ENCODE measurements around the gene PPP1R3A.
"Not testable (repeated sequence)": the region's sequence is repeated elsewhere in the genome, so short reads cannot be mapped to it uniquely, and the experiment has no call there.

PPP1R3A gene, protein sequence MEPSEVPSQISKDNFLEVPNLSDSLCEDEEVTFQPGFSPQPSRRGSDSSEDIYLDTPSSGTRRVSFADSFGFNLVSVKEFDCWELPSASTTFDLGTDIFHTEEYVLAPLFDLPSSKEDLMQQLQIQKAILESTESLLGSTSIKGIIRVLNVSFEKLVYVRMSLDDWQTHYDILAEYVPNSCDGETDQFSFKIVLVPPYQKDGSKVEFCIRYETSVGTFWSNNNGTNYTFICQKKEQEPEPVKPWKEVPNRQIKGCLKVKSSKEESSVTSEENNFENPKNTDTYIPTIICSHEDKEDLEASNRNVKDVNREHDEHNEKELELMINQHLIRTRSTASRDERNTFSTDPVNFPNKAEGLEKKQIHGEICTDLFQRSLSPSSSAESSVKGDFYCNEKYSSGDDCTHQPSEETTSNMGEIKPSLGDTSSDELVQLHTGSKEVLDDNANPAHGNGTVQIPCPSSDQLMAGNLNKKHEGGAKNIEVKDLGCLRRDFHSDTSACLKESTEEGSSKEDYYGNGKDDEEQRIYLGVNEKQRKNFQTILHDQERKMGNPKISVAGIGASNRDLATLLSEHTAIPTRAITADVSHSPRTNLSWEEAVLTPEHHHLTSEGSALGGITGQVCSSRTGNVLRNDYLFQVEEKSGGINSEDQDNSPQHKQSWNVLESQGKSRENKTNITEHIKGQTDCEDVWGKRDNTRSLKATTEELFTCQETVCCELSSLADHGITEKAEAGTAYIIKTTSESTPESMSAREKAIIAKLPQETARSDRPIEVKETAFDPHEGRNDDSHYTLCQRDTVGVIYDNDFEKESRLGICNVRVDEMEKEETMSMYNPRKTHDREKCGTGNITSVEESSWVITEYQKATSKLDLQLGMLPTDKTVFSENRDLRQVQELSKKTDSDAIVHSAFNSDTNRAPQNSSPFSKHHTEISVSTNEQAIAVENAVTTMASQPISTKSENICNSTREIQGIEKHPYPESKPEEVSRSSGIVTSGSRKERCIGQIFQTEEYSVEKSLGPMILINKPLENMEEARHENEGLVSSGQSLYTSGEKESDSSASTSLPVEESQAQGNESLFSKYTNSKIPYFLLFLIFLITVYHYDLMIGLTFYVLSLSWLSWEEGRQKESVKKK

DNA sequence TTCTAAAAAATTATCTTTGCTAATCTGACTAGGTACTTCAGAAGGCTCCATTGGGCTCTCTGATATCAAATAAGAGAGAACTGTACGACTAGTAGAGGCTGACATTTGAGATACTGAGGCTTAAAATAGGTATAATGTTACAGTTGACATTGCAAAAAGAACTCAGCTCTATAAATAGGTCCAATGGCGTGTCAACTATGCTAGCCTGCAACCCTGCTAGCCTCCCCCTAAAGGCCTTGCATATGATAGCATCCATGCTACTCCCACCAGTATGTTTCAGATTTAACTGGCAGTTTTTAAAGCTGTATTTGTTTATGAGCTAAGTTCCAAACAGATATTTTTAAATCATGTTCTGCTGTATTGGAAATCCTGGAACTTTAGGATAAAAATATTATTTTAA, at the start of gene PPP1R3A:
Gene PPP1R3A, minus strand, starts transcription at position 64 of the 400 bp plus-strand sequence. Its CDS starts 13 bp downstream, at position 51.
- DNase-seq: no peak

GRCh38 chr7:113963356-113963755, 44.5 kb upstream of the PPP1R3A start:
- DNase-seq: no peak

DNA sequence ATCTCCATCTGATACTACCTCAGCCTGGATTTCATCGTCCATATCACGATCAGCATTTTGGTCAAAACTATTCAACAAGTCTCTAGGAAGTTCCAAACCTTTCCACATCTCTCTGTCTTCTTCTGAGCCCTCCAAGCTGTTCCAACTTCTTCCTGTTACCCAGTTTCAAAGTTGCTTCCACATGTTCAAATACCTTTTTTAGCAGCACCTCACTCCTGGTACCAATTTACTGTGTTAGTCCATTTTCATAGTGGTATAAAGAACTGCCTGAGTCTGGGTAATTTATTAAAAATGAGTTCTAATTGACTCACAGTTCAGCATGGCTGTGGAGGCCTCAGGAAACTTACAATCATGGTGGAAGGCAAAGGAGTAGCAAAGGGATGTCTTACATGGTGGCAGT, 41.1 kb upstream of the PPP1R3A start:
- no peak for DNase-seq

DNA sequence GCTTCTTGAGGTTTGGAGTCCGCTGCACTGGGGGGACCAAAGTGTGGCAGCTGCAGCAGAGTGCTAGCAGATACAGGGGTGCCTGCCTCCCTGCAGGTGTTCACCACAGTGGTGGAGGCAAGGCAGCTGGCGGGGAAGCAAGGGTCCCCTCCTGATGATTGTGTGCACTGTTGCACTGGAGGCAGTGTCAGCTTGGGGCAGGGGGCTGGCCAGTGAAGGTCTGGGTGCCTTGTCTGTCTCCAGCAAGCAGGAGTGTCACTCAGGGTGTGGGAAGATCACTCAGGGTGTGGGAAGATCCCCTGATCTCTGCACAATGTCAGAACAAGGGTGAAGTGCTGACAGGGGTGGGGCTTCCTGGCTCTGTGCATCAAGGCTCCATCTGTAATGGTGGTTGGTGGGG, 36.3 kb upstream of the PPP1R3A start:
- no peak for DNase-seq

DNA sequence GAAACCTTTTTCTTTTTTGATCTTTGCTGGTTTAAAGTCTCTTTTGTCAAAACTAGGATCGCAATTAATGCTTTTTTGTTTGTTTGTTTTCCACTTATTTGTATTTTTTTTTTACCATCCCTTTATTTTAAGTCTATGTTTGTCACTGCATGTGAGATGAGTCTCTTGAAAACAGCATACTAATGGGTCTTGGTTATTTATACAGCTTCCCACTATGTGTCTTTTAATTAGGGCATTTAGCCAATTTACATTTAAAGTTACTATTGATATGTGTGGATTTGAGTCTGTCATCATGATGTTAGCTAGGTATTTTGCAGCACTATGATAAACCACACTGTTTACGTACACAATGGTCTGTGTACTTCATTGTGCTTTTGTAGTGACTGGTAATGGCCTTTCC, 34.7 kb upstream of the PPP1R3A start:
- DNase-seq: no peak

- no peak for DNase-seq
Measured at GRCh38 chr7:113945018-113945938, 26.5 kb upstream of the PPP1R3A start.

GRCh38 chr7:113936982-113937381, 18.2 kb upstream of the PPP1R3A start:
- no peak for DNase-seq

- no peak for DNase-seq
Measured at GRCh38 chr7:113936535-113936934, 17.7 kb upstream of the PPP1R3A start.

DNA sequence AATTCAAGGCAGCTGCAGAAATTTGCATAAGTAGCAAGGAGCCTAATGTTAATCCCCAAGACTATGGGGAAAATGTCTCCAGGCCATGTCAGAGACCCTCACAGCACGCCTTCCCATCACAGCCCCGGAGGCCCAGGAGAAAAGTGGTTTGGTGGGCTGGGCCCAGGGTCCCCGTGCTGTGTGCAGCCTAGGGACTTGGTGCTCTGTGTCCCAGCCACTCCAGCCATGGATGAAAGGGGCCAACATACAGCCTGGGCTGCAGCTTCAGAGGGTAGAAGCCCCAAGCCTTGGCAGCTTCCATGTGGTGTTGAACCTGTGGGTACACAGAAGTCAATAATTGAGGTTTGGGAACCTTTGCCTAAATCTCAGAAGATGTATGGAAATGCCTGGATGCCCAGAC, 10.6 kb upstream of the PPP1R3A start:
- DNase-seq: not testable (repeated sequence)

GRCh38 chr7:113928112-113928511, 9.3 kb upstream of the PPP1R3A start:
- no peak for DNase-seq

DNA sequence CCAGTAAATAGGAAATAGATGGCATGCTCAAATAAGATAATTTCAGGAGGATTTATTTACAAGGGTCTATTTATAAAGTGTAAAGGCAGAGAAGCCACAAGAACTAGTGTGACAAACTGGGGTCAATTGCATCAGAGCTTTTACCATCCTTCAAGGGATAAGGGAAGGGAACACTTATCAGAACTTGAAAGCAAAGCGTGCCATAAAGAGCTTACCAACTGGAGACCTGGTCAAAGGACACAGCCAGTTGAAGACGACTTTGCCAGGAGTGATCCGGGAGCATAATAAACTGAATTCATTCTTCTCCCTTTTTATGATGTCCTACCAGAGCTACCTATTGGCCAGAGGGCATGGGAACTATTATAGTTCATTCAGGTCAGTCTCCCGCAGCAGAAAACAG, 3.2 kb upstream of the PPP1R3A start:
- no peak for DNase-seq

DNA sequence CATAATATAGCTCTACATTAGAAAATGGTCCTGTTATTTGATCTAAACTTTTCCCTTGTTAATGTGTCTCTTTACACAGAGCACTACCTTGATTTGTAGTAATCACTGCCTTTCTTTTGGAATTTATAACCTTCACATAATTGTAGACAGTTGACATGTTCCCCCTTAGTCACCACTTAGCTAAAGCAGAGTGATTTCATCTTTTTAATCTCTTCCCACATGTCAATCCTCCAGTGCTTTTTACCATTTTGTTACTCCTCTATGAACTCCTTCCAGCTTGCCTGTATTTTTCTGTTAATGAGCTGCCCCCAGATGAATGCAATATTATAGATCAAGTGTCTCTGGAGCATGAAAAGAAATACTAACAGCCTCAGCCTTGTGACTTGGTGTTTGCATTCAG, 2.6 kb upstream of the PPP1R3A start:
- no peak for DNase-seq

DNA sequence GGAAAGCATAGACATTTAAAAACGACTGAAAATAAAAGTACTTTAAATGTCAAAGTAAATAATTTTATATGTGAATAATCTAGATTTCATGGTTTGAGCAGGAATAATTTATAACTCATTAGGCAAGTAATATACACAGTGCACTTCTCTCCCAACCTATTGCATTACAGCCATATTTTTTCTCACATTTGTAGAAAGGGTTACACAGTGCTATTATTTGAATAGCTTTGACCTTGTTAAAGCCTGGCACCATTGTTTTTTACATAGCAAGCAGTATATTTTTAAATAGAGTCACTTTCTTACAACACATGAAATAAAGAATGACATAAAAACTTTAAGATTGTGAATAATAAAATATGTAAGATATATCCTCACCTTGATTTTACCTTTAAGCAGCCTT, 969 bp downstream of the PPP1R3A start:
- no peak for DNase-seq

GRCh38 chr7:113915956-113916355, 2.9 kb downstream of the PPP1R3A start:
- no peak for DNase-seq

- no peak for DNase-seq
Measured at GRCh38 chr7:113912876-113913275, 5.9 kb downstream of the PPP1R3A start.

GRCh38 chr7:113907617-113908016, 11.2 kb downstream of the PPP1R3A start:
- DNase-seq: no peak

- no peak for DNase-seq
Measured at GRCh38 chr7:113904521-113904920, 14.3 kb downstream of the PPP1R3A start.

DNA sequence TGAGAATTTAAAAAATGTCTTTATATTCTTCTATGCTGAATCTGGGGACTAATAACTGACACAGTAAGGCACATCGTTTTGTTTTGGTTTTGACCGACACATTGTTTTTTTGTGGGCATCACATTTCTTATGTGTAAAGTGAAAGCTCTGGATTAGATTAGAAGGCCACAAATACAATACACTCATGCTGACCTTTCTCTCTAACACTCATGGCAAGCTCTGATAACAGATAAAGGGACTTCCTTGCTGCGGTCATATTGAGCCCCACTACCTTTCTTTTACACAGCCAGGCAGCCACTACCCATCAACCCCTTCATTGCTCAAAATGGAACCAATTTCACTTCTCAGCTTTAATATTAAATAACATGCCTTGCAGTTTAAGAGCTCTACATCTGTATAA, 26.0 kb downstream of the PPP1R3A start:
- DNase-seq: no peak

- no peak for DNase-seq
Measured at GRCh38 chr7:113891828-113892227, 27.0 kb downstream of the PPP1R3A start.

GRCh38 chr7:113891031-113891350, 27.8 kb downstream of the PPP1R3A start:
- no peak for DNase-seq

DNA sequence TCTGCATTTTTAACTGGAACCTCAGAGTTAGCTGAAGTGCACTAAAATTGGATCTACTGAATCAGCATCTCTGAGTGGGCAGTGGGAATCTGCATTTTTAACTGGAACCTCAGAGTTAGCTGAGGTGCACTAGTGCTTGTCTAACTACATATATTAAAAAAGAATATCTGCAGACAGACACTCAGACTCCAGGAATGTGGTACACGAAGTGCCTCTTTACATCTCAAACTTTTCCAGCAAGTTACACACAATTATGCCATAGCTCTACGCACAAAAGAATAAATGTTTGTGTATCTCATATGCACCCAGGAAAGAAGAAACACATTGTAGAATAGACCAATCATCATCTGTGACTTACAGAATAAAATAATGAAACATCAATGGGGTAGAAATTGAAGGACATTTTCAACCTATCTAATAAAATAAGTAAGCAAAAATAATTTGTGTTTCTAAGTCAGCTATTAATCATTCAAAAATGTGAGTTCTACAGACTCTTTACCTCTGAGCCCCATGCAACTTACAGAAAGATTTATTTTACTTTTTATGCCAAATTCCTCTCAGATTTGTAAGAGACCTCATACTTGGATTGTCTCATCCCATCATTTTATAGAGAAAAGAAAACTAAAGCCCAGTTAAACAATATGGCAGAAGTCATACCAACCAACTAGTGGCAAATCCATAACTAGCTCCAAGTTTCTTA, 28.3 kb downstream of the PPP1R3A start:
- DNase-seq: no peak

GRCh38 chr7:113883096-113883495, 35.7 kb downstream of the PPP1R3A start:
- DNase-seq: no peak

Measured in DMS79 treated with DMSO at 0.1 percent for 48 hours (cell line).